SHP77 (cell line): ENCODE measurements around the gene ACVRL1.
A peak's percentile ranks its signal among the peaks of the same experiment; 100 is the strongest.
"Not testable (repeated sequence)": the region's sequence is repeated elsewhere in the genome, so short reads cannot be mapped to it uniquely, and the experiment has no call there.

Source experiments
- DNase-seq, 2 experiments: peaks; one replicate each; lab custom pipeline; 2025; lab: John Stamatoyannopoulos, UW

Gene ACVRL1

DNA sequence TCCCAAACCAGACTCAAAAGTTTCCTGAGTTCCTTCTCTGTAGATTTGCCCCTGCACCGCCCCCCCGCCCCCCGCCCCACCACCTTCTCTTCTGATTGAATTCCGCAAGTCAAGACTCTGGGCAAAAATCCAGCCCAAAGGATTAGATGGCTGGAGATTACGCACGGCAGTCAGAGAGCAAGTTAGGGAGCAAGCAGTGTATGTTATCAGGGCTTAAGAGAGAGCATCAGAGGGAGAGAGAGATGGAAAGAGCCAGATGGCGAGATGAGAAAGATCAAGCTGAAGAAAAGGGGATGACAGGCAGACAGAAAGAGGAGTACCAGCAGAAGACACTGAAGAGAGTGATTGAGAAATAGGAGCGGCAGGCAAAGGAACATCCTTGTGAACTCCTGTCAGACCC, 33.3 kb upstream of the ACVRL1 start:
- no peak for DNase-seq

GRCh38 chr12:51874486-51874885, 32.8 kb upstream of the ACVRL1 start:
- DNase-seq, result no peak

DNA sequence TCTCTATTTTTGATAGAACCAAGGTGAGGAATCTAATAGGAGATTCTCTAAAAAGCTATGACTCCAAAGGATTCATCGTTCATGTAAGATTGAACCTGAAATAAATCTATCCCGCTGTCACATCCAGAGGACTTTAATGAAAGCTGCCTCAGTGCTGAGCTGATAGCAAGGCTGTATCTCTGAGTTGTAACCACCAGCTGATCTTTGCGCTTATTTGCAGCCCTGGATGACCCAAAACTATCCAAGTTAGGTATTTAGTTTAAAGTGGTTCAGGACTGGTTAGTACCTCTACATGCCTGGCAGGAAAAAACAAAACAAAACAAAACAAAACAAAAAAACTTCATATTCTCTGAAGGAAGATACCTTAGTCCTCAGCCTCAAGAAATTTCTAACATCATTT, 28.2 kb upstream of the ACVRL1 start:
- no peak for DNase-seq

DNA sequence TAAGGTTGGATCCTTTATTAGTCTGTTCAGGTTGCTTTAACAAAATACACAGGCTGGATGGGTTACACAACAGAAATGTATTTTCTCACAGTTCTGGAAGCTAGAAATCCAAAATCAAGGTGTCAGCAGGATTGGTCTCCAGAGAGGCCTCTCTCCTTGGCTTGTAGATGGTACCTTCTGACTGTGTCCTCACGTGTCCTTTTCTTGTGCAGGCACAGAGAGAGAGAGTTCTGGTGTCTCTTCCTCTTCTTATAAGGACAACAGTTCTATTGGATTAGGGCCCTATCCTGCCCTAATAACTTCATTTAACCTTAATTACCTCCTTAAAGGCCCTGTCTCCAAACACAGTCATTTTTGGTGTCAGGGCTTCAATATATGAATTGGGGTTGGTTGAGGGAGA, 24.0 kb upstream of the ACVRL1 start:
- no peak for DNase-seq

DNA sequence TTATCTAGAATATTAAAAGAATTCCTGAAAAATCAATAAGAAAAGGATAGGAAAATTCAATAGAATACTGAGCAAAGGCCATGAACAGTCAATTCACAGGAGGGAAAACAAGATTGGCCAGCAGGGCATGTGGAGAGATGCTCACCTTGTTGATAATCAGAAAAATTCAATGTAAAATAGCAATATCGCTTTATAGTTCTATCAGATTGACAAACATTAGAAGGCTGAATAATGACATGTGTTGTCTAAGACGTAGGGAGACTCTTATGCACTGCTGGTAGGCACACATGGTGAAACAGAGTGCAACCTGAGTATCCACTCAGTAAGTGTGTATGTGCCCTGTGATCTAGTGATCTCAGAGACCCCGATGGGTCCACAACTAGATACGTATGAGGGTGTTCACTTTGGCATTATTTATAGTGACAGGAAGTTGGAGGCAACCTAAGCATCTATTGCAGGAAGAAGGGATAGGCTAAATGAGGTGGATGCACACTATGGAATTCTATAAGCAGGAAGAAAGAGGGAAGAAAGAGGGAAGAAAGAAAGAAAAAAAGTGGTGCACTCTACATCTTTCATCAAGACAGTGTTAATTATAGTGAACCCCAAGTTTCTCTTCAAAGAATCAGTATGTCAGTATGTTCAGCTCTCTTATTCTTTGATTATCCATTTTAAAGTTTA, 23.2 kb upstream of the ACVRL1 start:
- DNase-seq, result no peak

- no peak for DNase-seq
Observed at GRCh38 chr12:51884676-51885229, 22.6 kb upstream of the ACVRL1 start.

GRCh38 chr12:51885294-51886020, 21.8 kb upstream of the ACVRL1 start:
- DNase-seq, result not testable (repeated sequence)

DNA sequence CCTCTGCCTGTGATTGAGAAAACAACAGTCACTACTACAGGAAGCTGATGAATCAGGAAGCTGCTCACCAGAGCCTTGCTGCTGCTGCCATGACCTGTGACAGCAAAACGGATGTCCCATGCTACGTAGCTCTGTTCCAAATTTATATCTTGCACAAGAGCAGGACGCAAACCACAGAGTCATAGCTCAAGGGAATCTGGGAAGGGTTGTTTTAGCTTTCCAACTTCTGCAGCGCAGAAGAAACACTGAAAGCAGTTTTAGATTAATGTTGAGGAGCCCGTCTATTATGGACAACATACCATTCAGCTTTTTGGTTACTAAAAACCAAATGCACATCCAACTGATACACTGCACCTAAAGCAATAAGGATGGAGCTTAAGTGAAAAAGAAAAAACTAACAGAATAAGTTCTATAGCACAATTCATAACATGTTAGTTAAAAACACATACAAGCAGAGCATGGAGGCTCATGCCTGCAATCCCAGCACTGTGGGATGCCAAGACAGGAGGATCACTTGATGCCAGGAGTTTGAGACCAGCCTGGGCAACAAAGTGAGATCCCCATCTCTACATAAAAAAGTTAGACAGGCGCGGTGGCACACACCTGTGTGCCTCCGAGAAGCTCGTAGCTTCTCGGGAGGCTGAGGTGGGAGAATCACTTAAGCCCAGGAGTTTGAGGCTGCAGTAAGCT, 21.1 kb upstream of the ACVRL1 start:
- peak in 1 of 2 experiments; percentile 18 for DNase-seq

DNA sequence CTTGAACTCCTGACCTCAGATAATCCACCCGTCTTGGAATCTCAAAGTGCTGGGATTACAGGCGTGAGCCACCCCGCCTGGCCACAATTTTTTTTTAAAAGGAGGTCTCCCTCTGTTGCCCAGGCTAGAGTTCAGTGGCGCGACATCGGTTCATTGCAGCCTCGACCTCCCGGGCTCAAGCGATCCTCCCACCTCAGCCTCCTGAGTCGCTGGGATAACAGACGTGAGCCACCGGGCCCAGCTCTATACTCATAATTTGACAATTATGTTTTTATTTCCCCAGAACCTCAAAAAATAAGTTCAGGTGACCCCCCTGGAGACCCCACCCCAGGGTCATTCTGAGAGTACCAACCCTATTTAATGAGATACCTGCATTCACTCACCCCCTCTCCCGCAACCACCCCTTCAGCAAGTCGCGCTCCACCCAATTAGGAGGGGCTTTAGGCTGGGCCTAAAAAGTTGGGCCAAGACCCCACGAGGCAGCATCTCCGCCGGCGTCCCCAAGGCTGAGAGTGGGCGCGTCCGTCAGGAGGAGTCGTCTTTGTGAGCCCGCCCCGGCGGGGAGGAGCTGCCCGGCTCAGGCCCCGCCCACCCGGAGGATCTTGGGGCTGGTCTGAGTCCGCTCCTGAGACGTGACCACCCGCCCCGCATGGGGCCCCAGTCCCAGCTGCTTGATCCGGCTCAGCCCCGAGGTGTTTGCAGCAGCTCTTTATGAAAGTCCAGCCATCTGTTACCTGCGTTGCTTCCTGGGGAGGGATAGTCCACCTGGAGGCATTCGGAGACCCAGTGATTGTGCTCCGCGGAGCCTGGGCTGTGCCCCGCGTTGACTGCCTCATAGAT, 19.6 kb upstream of the ACVRL1 start, which contains the start of gene ANKRD33:
Gene ANKRD33 (plus strand): TSS at position 628 of the 840 bp plus-strand sequence. CDS start 84 bp downstream, at position 712.
- DNase-seq, result no peak

DNA sequence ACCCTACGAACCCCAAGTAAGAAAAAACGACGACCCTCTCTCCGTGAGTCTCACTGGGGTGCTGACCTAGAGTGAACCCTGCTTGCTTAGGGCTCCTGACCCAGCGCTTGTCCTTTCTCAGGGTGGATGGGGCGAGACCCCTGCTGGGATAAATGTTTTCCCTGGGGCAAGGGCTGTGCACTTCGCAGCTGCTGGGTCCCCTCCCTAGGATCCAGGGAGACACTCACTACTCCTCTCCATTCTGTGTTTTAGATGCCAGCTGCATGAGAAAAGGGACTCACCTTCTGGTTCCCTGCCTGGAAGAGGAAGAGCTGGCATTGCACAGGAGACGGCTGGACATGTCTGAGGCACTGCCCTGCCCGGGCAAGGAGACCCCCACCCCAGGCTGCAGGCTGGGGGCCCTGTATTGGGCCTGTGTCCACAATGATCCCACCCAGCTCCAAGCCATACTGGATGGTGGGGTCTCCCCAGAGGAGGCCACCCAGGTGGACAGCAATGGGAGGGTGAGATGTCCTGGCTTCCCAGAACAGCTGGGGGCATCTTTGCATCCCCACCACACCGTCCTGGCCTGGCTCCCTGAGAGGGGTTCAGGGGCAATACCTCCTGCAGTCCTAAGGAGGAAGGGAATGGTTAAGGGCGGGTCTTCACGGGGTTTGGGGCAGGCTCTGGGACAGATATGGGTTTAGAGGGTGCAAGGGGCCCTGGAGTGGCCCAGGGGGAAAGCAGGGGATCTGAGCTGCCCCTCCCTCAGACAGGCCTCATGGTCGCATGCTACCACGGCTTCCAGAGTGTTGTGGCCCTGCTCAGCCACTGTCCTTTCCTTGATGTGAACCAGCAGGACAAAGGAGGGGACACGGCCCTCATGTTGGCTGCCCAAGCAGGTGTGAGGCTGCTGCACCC, 18.7 kb upstream of the ACVRL1 start:
- DNase-seq, result no peak

DNA sequence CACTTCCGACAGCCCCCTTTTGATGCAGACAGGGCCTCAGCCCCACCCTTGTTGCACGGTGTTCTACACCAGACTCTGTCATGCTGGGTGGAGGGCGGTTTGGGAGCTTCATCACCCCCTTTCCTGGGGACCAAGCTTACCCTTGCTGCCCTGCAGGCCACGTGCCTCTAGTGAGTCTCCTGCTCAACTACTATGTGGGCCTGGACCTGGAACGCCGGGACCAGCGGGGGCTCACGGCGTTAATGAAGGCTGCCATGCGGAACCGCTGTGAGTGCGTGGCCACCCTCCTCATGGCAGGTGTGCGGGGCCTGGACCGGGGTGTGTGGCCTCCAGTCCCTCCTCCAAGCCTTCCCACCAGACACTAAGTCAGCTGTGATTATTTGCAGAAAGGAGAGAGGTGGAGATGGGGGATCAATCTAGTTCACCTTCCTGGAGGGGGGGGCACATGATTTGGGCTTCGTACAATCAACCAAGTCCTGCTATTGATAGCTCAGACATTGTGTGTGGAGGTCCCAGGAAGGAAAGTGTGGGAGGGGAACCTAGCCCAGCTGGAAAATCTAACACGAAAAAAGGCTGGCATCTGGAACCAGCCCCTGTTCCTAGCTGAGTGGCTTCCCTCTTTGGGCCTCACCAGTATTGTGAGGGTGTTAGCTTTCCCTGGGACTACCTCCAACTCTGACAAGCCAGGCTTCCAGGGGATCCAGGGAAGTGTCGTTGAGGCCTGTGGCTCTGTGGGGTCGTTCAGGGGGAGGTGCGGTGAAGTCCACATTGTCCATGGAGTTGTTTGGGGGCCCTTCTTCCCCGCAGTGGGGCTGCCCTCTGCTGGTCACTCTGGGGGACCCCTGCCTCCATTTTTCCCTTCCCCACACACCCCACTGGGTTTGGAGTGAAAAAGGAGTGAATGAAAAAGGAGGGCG, 17.8 kb upstream of the ACVRL1 start:
- DNase-seq, result no peak

GRCh38 chr12:51890133-51890464, 17.2 kb upstream of the ACVRL1 start:
- no peak for DNase-seq

GRCh38 chr12:51890511-51891171, 16.7 kb upstream of the ACVRL1 start:
- no peak for DNase-seq

- no peak for DNase-seq
Observed at GRCh38 chr12:51891843-51892242, 15.5 kb upstream of the ACVRL1 start.

DNA sequence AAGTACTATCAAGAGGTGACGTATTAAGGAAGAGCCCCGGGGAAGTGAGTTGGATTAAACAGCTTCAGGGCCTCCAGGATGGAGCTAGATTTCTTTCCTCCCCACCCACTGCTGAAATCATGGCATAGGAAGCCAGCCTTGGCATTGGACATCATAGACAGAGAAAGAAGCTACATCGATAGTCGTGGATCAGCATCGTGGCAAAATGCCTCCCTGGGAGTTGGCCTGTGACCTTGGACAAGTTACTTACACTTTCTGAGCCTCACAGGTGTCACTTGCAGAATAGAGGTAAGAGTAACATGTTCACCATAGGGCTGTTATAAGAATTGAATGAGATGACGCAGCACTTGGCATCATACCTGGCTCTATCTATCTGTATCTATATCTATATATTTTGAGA, 13.5 kb upstream of the ACVRL1 start:
- DNase-seq, result no peak

DNA sequence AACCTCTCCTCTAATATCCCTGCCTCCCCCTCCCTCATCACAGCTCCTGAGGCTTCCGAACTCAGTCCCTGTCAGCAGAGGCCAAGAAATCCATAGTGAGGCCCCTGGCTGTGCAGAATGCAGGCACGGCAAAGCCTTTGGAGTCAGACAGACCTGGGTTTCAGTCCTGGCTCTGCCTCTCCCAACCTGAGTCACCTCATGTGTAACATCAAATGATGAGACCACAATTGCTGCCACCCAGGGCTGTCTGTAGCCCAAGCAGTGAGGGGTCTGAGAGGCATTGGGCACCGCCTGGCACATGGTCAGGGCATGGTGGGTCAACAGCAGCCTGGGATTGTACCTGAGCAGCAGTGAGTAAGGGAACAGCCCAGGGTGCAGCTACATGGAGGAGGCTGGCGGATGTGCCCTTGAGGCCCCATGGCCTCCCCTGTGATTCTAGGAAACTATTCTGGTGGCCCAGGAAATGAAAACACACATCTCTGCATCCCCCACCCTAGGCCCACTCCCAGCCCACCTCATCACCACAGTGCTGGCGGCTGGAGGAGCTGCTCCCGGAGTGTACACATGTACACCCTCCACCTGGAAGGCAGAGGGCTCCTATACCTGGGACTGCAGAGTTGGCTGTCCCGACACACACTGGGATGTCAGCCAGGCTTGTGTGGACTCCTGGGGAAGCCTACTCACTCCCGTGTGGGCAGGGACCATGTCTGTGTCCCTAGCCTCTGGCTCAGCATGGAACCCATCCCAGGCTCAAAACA, 11.7 kb upstream of the ACVRL1 start:
- DNase-seq, result no peak

DNA sequence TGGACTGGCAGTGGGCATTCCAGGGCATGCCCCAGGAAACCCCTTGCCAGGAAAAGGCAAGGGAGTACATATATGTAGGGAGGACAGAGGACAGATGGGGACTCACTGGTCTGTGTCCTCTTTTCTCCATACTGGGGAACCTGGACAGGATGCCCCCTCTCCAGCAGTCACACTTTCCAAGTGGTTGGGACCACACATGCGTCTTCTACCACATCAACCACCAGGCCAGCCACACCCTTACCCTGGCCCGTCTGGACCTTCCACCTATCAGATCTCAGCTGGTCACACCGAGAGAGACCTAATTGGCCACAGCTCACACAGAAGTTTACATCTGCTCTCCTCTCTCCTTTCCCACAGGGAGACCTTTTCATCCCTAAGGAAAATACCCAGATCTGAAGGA, 11.1 kb upstream of the ACVRL1 start:
- no peak for DNase-seq

GRCh38 chr12:51897181-51897580, 10.1 kb upstream of the ACVRL1 start:
- no peak for DNase-seq
